CD4-positive, alpha-beta T cell treated with Interleukin-4 for 1 hour (primary cell): ENCODE data around the gene ZNF333.

Experiments
- DNase-seq, 2 donors: peaks; one replicate each; pipeline ENCODE4 v3.0.0-alpha.2; 2020 to 2022

ZNF333 gene

GRCh38 chr19:14689598-14690503 is at the start of gene ZNF333:
TSS of gene ZNF333 (plus strand) at chr19:14690048. CDS start at chr19:14693492, 3,444 bp downstream.
- DNase-seq = peak; percentile 95 to 96

GRCh38 chr19:14648506-14648905 is 41.3 kb upstream of the ZNF333 start:
- no peak for DNase-seq

GRCh38 chr19:14649020-14649419 is 40.8 kb upstream of the ZNF333 start:
- DNase-seq = no peak

- no peak for DNase-seq
Measured at GRCh38 chr19:14650161-14650560, 39.7 kb upstream of the ZNF333 start.

- no peak for DNase-seq
Measured at GRCh38 chr19:14654786-14655560, 34.9 kb upstream of the ZNF333 start.

- DNase-seq = no peak
Measured at GRCh38 chr19:14655726-14656125, 34.1 kb upstream of the ZNF333 start.

- no peak for DNase-seq
Measured at GRCh38 chr19:14659874-14660489, 29.9 kb upstream of the ZNF333 start.

- peak; percentile 9 to 30 for DNase-seq
Measured at GRCh38 chr19:14661372-14661924, 28.4 kb upstream of the ZNF333 start.

- DNase-seq = no peak
Measured at GRCh38 chr19:14669940-14670339, 19.9 kb upstream of the ZNF333 start.

- no peak for DNase-seq
Measured at GRCh38 chr19:14670408-14670807, 19.4 kb upstream of the ZNF333 start.

GRCh38 chr19:14672188-14672872 is 17.5 kb upstream of the ZNF333 start:
- peak; percentile 32 to 50 for DNase-seq

- no peak for DNase-seq
Measured at GRCh38 chr19:14673088-14673487, 16.8 kb upstream of the ZNF333 start.

GRCh38 chr19:14674764-14675163 is 15.1 kb upstream of the ZNF333 start, which contains the start of gene ADGRE3:
TSS of gene ADGRE3 (minus strand) at chr19:14674844. CDS start at chr19:14674770, 74 bp downstream.
- DNase-seq = no peak

- DNase-seq = no peak
Measured at GRCh38 chr19:14676762-14677161, 13.1 kb upstream of the ZNF333 start.

- no peak for DNase-seq
Measured at GRCh38 chr19:14677464-14677863, 12.4 kb upstream of the ZNF333 start.

- no peak for DNase-seq
Measured at GRCh38 chr19:14678199-14678598, 11.6 kb upstream of the ZNF333 start.

- no peak for DNase-seq
Measured at GRCh38 chr19:14682084-14682483, 7.8 kb upstream of the ZNF333 start.

GRCh38 chr19:14683439-14683838 is 6.4 kb upstream of the ZNF333 start:
- peak; percentile 25 to 46 for DNase-seq

- peak; percentile 45 to 48 for DNase-seq
Measured at GRCh38 chr19:14686411-14686810, 3.4 kb upstream of the ZNF333 start.

GRCh38 chr19:14694641-14695266 is 4.9 kb downstream of the ZNF333 start:
- no peak for DNase-seq

- DNase-seq = no peak
Measured at GRCh38 chr19:14695471-14695870, 5.6 kb downstream of the ZNF333 start.

- DNase-seq = no peak
Measured at GRCh38 chr19:14699641-14700040, 9.8 kb downstream of the ZNF333 start.
